ENCODE data around the gene PRKD3. TPM values are rescaled to one million over a fixed set of nuclear protein-coding genes. Genes with fewer than 3 reads are reported as not detected.

PRKD3 gene
- total RNA-seq, 2 donors from 2014 or later, result 21.1 to 28.7 TPM

DNA sequence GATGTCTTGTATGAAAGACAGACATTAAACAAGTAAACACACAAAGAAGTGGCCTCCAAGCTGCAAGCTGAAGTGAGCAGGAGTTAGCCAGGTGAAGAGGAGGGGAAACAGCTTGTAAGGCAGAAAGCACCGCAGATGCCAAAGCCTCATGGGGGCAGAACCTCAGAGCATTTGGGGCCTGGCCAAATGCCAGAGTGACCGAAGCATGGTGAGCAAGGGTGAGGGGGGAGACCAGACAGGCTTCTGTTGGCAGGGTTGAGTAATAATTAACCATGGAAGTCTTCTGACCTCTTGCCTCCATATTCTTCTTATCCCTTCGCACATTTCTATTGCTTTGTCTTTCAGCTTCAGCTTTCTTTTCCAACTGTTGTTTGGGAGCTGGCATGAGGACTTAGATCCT, 25.4 kb upstream of the PRKD3 start:
- Histone ChIP-seq H3K36me3 (no peaks in the 10 kb centered on the region), H3K27me3 (no peaks in the 10 kb centered on the region), H3K4me3 (no peak overlapping the region), H3K9ac (ENCODE audit: low read depth in 2 of 2, low read length in 2 of 2) (no peak overlapping the region), H3K27ac (no peak overlapping the region), H3K4me1 (peaks cover 10% of the 10 kb centered on the region), H3K9me3 (no peaks in the 10 kb centered on the region)
- DNase-seq, result peak; percentile 25
- TF ChIP-seq, protein P1, sequence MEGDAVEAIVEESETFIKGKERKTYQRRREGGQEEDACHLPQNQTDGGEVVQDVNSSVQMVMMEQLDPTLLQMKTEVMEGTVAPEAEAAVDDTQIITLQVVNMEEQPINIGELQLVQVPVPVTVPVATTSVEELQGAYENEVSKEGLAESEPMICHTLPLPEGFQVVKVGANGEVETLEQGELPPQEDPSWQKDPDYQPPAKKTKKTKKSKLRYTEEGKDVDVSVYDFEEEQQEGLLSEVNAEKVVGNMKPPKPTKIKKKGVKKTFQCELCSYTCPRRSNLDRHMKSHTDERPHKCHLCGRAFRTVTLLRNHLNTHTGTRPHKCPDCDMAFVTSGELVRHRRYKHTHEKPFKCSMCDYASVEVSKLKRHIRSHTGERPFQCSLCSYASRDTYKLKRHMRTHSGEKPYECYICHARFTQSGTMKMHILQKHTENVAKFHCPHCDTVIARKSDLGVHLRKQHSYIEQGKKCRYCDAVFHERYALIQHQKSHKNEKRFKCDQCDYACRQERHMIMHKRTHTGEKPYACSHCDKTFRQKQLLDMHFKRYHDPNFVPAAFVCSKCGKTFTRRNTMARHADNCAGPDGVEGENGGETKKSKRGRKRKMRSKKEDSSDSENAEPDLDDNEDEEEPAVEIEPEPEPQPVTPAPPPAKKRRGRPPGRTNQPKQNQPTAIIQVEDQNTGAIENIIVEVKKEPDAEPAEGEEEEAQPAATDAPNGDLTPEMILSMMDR (IDR thresholded peaks at IDR 0.05), result no peak
- intact Hi-C loops (cut with DNase I), result no loop called here

DNA sequence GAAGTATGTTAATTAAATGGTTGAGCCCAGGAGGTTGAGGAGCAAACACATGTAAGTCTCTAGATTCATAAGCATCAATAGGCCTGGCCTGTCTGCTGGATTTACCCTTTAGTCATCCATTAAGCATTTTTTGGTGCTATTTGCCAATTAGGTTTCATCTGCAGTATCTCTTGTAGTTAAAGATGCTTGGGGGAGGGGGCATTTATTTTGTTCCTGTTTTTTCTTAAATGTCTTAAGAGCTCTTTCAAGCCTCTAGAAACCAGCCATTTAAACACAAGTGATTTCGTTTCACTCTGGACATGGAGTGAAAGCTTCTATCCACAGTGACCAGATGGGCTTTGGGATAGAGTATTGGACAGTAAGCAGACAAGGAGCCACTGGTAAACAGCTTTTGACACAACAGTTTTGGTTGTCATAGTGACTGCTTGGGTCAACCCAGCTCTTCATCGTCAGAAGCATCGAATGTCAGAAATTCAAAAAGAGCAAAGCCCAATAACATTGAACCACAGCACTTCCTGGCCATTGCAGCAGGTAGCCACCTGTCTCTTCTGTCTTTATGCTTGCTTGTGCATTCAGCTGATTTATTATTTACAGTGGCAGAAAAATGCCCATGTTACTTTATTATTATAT, 24.7 kb upstream of the PRKD3 start:
- peaks cover 10% of the 10 kb centered on the region for H3K4me1 ChIP-seq
- no peaks in the 10 kb centered on the region for H3K9me3 ChIP-seq
- no peak overlapping the region for H3K9ac ChIP-seq (ENCODE audit: low read depth in 2 of 2, low read length in 2 of 2)
- TF ChIP-seq, protein P1 (IDR thresholded peaks at IDR 0.05), result no peak
- DNase-seq, result no peak
- no peak overlapping the region for H3K27ac ChIP-seq
- H3K4me3 ChIP-seq, result no peak overlapping the region
- intact Hi-C loops (cut with DNase I), result no loop called here
- H3K27me3 ChIP-seq, result no peaks in the 10 kb centered on the region
- no peaks in the 10 kb centered on the region for H3K36me3 ChIP-seq

DNA sequence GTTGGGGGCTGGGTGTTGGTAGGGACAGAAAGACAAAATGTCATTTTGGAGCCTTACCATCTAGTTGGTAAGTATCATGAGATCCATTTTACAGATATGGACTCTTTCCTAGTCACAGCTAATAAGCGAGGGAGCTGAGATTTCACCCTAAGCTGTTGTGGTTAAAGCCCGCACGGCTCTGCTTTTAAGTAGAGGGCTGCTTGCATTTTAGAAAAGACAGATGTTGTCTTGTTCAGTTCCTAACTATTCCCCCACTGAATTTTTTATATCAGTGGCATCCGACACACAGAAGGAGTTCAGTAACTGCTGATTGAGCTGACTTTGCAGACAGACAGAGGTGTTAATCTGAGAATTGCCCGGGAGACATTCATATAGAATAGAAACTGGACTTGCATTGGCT, 23.5 kb upstream of the PRKD3 start:
- Histone ChIP-seq H3K9me3 (no peaks in the 10 kb centered on the region), H3K27ac (no peak overlapping the region), H3K27me3 (no peaks in the 10 kb centered on the region), H3K4me1 (peaks cover 10% of the 10 kb centered on the region), H3K4me3 (no peak overlapping the region), H3K36me3 (no peaks in the 10 kb centered on the region), H3K9ac (ENCODE audit: low read depth in 2 of 2, low read length in 2 of 2) (no peak overlapping the region)
- DNase-seq, result no peak
- TF ChIP-seq, protein P1 (IDR thresholded peaks at IDR 0.05), result no peak
- intact Hi-C loops (cut with DNase I), result no loop called here

DNA sequence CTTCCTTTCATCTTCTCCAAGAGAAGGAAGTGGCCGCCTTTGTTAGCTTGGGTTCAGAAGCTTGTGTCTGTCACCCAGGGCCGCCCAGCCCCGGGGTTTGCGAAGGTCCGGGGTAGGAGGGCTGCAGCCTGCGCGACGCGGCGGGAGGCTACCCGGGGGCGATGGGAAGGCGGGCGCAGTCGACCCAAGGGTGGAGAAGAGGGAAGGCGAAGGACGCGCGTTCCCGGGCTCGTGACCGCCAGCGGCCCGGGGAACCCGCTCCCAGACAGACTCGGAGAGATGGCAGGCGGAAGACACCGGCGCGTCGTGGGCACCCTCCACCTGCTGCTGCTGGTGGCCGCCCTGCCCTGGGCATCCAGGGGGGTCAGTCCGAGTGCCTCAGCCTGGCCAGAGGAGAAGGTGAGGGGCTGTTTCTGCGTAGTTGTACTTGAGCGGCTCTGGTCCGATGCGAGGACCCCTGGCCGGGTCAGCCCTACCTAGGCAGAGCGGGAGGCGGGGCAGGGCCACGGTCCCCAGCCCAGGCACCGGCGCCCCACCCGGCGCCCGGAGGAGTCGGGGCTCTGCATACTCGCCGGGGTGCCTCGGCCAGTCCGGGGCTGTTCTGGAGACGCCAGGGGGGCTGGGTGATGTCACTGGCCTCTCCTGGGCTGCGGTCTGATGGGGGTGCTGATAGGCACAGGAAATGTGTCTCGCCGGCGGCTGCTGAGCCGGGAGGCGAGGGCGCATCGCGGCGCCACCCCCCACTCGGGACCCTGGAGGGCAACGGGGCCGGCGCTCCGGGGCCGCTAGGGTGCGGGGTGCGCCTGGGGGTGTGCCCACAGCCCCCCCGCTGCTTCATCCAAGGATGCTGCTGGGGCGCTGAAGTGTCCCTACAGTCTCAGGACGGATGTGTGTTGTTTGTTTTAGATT, 20.1 kb upstream of the PRKD3 start, which contains the start of gene QPCT:
Gene QPCT (plus strand): TSS at position 178 of the 909 bp plus-strand sequence. CDS start 102 bp downstream, at position 280.
- TF ChIP-seq, protein P1 (IDR thresholded peaks at IDR 0.05), result no peak
- Histone ChIP-seq H3K36me3 (no peaks in the 10 kb centered on the region), H3K27me3 (no peaks in the 10 kb centered on the region), H3K4me1 (peaks cover 5% of the 10 kb centered on the region), H3K4me3 (peak within 1 kb of the TSS; percentile 61), H3K27ac (peak within 1 kb of the TSS; percentile 18), H3K9me3 (no peaks in the 10 kb centered on the region), H3K9ac (ENCODE audit: low read depth in 2 of 2, low read length in 2 of 2) (peak within 1 kb of the TSS; percentile 64 to 77)
- intact Hi-C loops (cut with DNase I), result no loop called here
- peak; percentile 55 for DNase-seq

DNA sequence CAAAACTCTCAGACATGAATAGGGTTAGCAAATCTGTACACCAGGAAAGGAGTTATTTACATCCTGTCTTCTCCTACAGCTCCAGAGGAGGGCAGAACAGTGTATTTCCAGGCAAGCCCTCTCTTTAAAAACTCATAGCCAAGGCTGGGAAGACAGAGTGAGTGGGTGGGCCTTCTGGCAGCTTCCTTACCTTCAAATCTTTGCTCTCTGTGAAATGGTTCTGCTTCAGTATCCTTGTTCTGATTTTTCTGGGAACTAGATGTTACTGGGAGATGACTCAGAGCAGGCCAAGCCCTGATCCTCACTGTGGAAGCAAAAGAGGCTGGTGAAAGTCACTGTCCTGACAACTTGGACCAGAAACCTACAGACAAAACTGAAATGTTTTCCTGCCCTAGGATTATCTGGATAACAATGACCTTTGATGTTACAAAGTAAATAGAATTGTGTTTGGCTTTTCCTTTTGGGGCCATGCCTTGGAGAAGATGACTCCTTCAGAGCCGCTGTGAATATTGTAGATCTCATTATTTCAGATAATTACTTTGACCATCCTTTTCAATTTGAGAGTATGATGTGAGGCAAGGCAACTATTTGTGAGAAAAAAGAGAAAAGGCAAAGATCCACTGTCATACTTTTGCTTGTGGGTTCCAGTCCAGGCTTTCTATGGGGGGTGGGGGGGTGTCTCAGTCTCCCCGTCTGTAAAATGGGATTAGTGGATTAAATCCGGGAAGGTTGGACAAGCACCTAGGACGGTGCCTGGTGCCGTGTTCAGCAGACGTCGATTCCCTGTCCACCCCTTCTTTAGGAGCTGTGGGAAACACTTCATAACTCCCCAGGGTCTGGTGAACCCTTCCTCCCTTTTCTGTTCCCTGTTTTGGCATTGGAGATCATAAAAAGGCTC, 19.2 kb upstream of the PRKD3 start:
- TF ChIP-seq, protein P1 (IDR thresholded peaks at IDR 0.05), result no peak
- intact Hi-C loops (cut with DNase I), result no loop called here
- no peaks in the 10 kb centered on the region for H3K36me3 ChIP-seq
- DNase-seq, result no peak
- H3K9me3 ChIP-seq, result no peaks in the 10 kb centered on the region
- peak overlapping the region; percentile 18 for H3K27ac ChIP-seq
- H3K27me3 ChIP-seq, result no peaks in the 10 kb centered on the region
- peak overlapping the region; percentile 61 for H3K4me3 ChIP-seq
- peak overlapping the region in 1 of 2 donors; percentile 64 for H3K9ac ChIP-seq (ENCODE audit: low read depth in 2 of 2, low read length in 2 of 2)
- peaks cover 2% of the 10 kb centered on the region for H3K4me1 ChIP-seq

All from colonic mucosa (tissue), 4 donors.